MM.1S (cell line): Measurements from ENCODE around the gene APOH.

Experiments used
- DNase-seq: peaks from one replicate; pipeline ENCODE4 v3.0.0-alpha.2; 2015
- H2AFZ ChIP-seq: fragments of 300-600 bp; sonication (generic); 2 replicates; pipeline ENCODE4 v1.6.0; 2016; ENCODE audit warnings: antibody characterized with exemption, low read length
- H3F3A ChIP-seq: fragments of 300-600 bp; sonication (generic); 2 replicates; pipeline ENCODE4 v1.6.1; 2016; ENCODE audit warnings: mild to moderate bottlenecking, antibody characterized with exemption, low read length, moderate library complexity, mixed read lengths; ENCODE audit not compliant: insufficient read depth
- H3K27ac ChIP-seq: fragments of 300-600 bp; sonication (generic); 2 replicates; pipeline ENCODE4 v1.5.1; 2016; ENCODE audit warnings: mild to moderate bottlenecking, low read length
- H3K27me3 ChIP-seq: fragments of 300-600 bp; sonication (generic); replicated peaks from 2 replicates; pipeline ENCODE4 v1.6.0; 2016; ENCODE audit warnings: low read length; ENCODE audit not compliant: insufficient read depth
- H3K36me3 ChIP-seq: fragments of 300-600 bp; sonication (generic); replicated peaks from 2 replicates; pipeline ENCODE4 v1.6.1; 2016; ENCODE audit warnings: mild to moderate bottlenecking, low read length, mixed read lengths; ENCODE audit not compliant: insufficient read depth
- H3K4me1 ChIP-seq: fragments of 300-600 bp; sonication (generic); 2 replicates; pipeline ENCODE4 v1.6.1; 2016; ENCODE audit warnings: low read length, mixed read lengths
- H3K4me2 ChIP-seq: fragments of 300-600 bp; sonication (generic); 2 replicates; pipeline ENCODE4 v1.6.0; 2016; ENCODE audit warnings: low read depth, low read length
- H3K4me3 ChIP-seq: fragments of 300-600 bp; sonication (generic); 2 replicates; pipeline ENCODE4 v1.5.1; 2016; ENCODE audit warnings: low read length, mixed read lengths
- H3K79me2 ChIP-seq: fragments of 300-600 bp; sonication (generic); 2 replicates; pipeline ENCODE4 v1.6.1; 2016; ENCODE audit warnings: mixed run types, low read length, mixed read lengths
- H3K9ac ChIP-seq: fragments of 300-600 bp; sonication (generic); 2 replicates; pipeline ENCODE4 v1.6.1; 2016; ENCODE audit warnings: low read length, mixed read lengths
- H3K9me2 ChIP-seq: fragments of 300-600 bp; sonication (generic); replicated peaks from 2 replicates; pipeline ENCODE4 v1.6.1; 2016; ENCODE audit warnings: mild to moderate bottlenecking, low read length, mixed read lengths; ENCODE audit not compliant: insufficient read depth
- H3K9me3 ChIP-seq: fragments of 300-600 bp; sonication (generic); replicated peaks from 2 replicates; pipeline ENCODE4 v1.6.1; 2016; ENCODE audit warnings: mild to moderate bottlenecking, low read length, mixed read lengths; ENCODE audit not compliant: insufficient read depth
- H4K20me1 ChIP-seq: fragments of 300-600 bp; sonication (generic); 2 replicates; pipeline ENCODE4 v1.6.1; 2016; ENCODE audit warnings: mild to moderate bottlenecking, low read length, moderate library complexity, mixed read lengths; ENCODE audit not compliant: insufficient read depth
- EZH2 ChIP-seq: fragments of 300-600 bp; sonication (generic); optimal IDR thresholded peaks from 2 replicates; pipeline ENCODE3; 2017; ENCODE audit warnings: low read depth, mild to moderate bottlenecking, antibody characterized with exemption, low read length, mixed read lengths
- EZH2phosphoT487 ChIP-seq: fragments of 300-600 bp; sonication (generic); IDR thresholded peaks from 2 replicates; pipeline ENCODE4 v1.6.1; 2018; ENCODE audit warnings: antibody characterized with exemption, low read length
- TF ChIP-seq, protein P1 (sequence below): fragments of 300-600 bp; sonication (generic); IDR thresholded peaks from 2 replicates; pipeline ENCODE4 v1.5.1; 2016; ENCODE audit warnings: antibody characterized with exemption, low read length, mixed read lengths

The APOH gene, protein sequence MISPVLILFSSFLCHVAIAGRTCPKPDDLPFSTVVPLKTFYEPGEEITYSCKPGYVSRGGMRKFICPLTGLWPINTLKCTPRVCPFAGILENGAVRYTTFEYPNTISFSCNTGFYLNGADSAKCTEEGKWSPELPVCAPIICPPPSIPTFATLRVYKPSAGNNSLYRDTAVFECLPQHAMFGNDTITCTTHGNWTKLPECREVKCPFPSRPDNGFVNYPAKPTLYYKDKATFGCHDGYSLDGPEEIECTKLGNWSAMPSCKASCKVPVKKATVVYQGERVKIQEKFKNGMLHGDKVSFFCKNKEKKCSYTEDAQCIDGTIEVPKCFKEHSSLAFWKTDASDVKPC

DNA sequence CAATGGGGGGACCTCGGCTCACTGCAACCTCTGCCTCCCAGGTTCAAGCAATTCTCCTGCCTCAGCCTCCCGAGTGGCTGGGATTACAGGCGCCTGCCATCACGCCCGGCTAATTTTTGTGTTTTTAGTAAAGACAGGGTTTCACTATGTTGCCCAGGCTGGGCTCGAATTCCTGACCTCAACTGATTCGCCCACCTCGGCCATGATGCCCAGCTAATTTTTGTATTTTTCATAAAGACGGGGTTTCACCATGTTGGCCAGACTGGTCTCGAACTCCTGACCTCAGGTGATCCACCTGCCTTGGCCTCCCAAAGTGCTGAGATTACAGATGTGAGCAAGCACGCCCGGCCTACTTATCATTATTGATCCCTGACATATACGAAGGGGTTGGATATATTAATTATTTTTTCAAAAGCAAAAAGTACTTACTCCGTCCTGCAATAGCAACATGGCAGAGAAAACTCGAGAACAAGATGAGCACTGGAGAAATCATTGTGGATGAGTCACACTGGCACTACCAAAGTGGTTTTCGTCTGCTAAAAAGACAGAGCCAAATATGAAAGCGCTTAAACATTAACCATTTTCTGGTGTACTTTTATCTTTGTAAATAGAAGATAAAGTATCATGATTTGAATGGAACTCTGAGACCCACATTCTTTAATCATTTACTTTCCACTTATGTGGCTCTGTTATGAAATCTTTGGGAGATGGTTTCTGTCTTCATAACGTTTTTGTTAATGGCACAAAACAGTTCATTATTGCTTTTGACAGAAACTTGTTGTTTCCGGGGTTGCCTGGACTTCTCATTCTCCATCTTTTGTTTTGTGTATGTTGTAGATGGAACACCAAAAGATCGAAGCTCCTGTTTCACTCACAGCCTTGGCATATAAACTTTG is at the start of gene APOH:
Gene APOH (minus strand): TSS at position 529 of the 896 bp plus-strand sequence. CDS start 36 bp downstream, at position 493.
- Histone ChIP-seq H3K9me2 (no peaks in the 10 kb centered on the region), H3K4me2 (no peak within 1 kb of the TSS), H4K20me1 (no peaks in the 10 kb centered on the region), H3K27ac (no peak within 1 kb of the TSS), H3K9me3 (no peaks in the 10 kb centered on the region), H3K4me1 (no peaks in the 10 kb centered on the region), H3K9ac (no peak within 1 kb of the TSS), H3K79me2 (no peaks in the 10 kb centered on the region), H2AFZ (no peak within 1 kb of the TSS), H3K36me3 (no peaks in the 10 kb centered on the region), H3K4me3 (no peak within 1 kb of the TSS), H3K27me3 (no peaks in the 10 kb centered on the region), H3F3A (no peaks in the 10 kb centered on the region)
- TF ChIP-seq, protein P1, sequence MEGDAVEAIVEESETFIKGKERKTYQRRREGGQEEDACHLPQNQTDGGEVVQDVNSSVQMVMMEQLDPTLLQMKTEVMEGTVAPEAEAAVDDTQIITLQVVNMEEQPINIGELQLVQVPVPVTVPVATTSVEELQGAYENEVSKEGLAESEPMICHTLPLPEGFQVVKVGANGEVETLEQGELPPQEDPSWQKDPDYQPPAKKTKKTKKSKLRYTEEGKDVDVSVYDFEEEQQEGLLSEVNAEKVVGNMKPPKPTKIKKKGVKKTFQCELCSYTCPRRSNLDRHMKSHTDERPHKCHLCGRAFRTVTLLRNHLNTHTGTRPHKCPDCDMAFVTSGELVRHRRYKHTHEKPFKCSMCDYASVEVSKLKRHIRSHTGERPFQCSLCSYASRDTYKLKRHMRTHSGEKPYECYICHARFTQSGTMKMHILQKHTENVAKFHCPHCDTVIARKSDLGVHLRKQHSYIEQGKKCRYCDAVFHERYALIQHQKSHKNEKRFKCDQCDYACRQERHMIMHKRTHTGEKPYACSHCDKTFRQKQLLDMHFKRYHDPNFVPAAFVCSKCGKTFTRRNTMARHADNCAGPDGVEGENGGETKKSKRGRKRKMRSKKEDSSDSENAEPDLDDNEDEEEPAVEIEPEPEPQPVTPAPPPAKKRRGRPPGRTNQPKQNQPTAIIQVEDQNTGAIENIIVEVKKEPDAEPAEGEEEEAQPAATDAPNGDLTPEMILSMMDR: no peak
- TF ChIP-seq EZH2phosphoT487 (no peak), EZH2 (no peak)
- DNase-seq: no peak

DNA sequence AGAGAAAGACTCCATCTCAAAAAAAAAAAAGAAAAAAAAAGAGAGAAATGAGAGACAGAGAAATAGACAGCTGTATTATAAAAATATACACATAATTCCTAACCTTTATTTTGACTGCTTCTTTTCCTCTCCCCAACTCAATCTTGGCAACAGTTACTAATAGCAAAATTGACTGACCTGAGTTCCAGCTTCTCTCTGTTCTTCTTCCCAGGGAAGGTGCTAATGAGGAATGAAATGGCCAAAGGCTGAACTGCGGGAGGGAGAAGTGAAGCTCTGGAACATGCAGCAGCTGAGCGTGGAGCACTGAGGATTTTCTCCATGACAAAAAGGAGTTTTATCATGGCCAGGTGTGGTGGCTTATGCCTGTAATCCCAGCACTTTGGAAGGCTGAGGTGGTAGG is 48.0 kb upstream of the APOH start:
- H3K27me3 ChIP-seq: no peaks in the 10 kb centered on the region
- no peak overlapping the region for H3K27ac ChIP-seq
- no peak overlapping the region for H3K4me3 ChIP-seq
- no peak overlapping the region for H3K4me2 ChIP-seq
- TF ChIP-seq, protein P1: no peak
- TF ChIP-seq EZH2: no peak
- no peak for TF ChIP-seq EZH2phosphoT487
- H3K9me3 ChIP-seq: no peaks in the 10 kb centered on the region
- H3K4me1 ChIP-seq: no peaks in the 10 kb centered on the region
- no peaks in the 10 kb centered on the region for H3K36me3 ChIP-seq
- no peak for DNase-seq
- H3K79me2 ChIP-seq: no peaks in the 10 kb centered on the region
- no peak overlapping the region for H3K9ac ChIP-seq
- H3F3A ChIP-seq: no peaks in the 10 kb centered on the region
- H3K9me2 ChIP-seq: no peaks in the 10 kb centered on the region
- no peak overlapping the region for H2AFZ ChIP-seq
- H4K20me1 ChIP-seq: no peaks in the 10 kb centered on the region

DNA sequence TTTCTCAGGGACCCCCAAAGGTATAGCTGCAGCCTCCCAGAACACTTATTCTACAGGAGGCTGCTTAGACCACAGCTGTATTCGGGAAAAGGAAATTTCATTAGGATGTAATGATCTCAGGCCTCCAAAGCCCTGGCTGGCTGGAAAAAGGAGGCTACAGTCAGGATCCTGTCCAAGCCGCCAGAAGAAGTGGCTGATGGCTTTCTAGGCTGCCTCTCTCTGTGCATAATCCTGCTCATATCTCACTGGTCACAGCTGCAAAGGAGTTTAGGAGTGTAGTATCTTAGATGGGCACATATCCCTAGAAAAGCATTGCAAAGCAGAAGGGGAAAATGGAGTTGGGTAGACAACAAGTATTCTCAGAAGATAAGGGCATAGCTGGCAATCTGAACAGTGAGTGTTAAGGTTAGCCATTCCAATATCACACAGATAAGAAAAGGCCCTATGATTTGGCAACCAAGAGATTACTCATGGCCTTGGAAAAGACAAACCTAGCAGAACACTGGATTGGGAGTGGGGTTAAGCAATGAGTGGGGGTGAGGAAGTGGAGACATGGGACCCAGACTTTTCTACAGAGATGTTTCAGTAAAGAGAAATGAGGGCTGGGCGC is 47.2 kb upstream of the APOH start:
- no peaks in the 10 kb centered on the region for H3K36me3 ChIP-seq
- no peak overlapping the region for H3K9ac ChIP-seq
- H3K4me2 ChIP-seq: no peak overlapping the region
- no peak overlapping the region for H3K4me3 ChIP-seq
- TF ChIP-seq, protein P1: no peak
- TF ChIP-seq EZH2phosphoT487 (no peak), EZH2 (no peak)
- H3K4me1 ChIP-seq: no peaks in the 10 kb centered on the region
- no peak overlapping the region for H2AFZ ChIP-seq
- H3F3A ChIP-seq: no peaks in the 10 kb centered on the region
- no peaks in the 10 kb centered on the region for H3K9me2 ChIP-seq
- no peak overlapping the region for H3K27ac ChIP-seq
- H3K27me3 ChIP-seq: no peaks in the 10 kb centered on the region
- H3K9me3 ChIP-seq: no peaks in the 10 kb centered on the region
- no peak for DNase-seq
- no peaks in the 10 kb centered on the region for H3K79me2 ChIP-seq
- H4K20me1 ChIP-seq: no peaks in the 10 kb centered on the region
